ENCODE data around the gene RGS3.

The RGS3 gene

DNA sequence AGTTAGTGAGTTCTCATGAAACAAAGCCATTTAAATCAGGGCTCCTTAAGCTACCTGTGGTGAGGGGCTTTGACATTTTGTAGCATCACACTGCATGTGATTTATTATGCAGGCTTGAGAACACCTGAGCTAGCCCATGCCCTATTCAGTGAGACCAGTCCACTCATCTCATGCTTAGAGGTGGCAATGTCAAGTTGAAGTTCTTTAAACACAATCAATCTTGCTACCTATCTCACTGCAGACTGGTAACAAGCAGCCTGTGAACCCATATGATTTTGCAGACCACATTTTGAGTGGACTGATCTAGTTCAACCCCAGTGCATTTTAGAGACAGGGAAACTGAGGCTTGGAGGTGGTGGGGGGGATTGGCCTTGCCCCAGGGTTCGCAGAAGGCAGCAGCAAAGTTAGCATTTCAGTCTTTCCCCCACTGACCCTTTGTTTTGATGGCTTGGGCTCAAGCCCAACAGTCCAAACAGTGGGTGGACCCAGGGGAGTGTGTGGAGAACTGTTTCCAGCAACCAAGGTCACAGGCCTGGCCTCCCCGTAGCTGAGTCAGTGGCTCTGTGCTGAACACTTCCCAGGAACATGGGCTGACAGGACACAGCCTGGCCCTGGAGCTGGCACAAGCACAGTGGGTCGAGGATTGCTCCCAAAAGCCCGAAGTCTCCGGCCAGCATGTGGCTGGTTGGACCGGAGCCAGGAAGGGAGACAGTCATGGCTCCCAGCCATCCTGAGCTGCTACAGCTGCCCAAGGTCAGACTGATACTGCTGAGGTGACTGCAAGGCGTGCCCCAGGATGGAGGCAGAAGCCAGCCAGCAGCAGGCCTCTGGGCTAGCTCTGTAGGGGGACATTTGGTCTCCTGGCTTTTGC, 95.3 kb downstream of the RGS3 start:
- DNase-seq, result no peak

DNA sequence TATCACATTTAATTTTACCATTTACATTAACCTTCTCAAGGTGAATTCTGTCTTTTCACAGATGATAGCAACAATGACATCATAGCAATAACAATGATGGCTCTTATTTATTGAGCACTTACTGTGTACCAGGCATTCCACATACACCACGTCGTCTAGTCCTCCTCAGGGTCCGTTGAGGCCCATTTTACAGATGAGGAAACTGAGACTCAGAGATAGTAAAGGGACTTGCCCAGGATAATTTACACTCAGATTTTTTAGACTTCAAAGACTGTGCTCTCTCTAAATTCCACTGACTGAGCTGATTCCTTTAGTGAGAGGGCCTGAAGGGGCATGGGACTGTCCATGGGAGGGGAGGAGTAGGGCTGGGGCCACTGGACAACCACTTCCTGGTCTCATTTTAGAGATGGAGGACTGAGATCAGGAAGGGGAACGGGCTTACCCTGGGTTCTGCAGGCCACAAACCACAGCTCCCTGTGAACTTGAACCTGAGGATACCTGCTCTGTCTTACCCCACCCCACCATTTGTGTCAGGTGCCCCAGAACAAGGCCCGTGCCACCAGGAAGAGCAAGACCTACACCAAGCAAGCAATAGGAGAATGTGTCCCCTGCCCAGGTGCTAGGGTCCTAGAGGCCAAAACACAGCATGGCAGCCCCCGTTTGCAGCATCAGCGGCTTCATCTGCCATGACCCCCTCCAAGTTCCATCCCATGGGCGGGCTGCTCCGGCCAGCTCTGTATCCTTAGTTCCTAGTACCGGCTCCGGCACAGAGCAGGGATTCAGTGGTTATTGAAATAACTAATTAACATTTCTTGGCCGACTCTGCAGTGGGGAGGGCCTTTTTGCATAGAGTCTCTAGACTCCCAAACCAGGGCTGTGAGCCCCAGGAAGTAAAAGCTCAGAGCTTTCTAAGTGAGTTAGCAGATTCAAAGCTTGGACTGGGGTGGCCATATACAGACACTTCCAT, 96.6 kb downstream of the RGS3 start:
- DNase-seq, result no peak

DNA sequence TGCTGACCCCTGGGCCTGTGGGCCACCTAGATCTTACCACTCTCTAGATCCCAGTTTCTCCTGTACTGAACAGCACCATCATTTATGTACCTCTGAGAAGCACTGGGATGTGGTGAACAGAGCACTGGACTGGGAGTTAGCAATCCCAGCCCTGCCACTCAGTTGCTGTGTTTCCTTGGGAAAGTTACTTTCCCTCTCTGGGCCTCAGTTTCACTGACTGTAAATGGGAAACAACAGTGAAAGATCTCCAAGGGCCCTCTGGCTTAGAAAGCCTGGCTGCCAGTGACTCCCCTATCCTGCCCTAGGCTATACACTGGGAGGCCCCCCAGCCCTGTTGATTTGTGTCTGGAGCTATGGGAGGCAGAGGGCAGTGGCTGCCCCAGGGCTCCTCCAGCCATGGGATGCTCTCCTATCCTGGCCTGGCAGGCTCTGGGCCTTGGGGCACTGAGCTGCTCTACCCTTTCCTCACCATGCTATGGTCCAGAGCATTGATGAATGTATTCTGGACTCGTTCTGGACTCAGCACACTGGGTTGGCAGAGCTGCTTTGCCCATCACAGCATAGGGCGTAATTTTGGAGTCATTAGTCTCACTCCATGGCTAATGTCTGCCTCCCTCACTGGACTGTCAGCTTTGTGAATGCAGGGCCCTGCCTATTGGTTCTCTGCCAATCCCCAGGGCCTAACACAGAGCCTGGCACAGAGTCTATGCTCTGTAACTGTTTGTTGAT, 99.3 kb downstream of the RGS3 start:
- no peak for DNase-seq

DNA sequence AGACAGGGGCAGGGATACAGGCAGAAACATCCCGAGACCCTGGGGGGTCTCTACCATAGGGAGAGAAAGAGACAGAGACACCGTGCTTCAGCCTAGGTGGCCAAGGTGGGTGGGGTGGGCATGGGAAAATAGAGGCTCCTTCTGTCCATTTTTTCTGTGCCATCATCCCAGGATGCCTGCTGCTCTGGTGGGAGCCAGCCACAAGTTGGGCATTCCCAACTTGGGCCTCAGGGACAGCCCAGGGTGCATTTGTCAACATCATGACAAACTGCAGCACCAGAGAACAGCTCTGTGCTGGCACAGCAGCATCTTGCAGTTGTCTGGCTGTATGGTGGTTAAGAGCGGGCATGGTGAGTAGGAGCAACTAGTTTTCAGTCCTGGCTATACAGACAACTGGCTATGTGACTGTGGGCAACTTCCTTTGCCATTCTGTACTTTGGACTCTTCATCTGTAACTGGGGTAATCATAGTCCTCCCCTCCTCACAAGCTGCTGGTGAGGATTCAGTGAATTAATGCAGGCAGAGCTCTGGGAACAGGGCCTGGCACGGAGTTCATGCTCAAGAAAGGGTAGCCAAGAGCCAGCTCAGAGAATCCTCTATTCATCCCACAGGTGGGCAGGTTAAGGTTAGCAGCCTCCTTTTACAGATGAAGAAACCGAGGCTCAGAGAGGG, 100.4 kb downstream of the RGS3 start:
- no peak for DNase-seq

DNA sequence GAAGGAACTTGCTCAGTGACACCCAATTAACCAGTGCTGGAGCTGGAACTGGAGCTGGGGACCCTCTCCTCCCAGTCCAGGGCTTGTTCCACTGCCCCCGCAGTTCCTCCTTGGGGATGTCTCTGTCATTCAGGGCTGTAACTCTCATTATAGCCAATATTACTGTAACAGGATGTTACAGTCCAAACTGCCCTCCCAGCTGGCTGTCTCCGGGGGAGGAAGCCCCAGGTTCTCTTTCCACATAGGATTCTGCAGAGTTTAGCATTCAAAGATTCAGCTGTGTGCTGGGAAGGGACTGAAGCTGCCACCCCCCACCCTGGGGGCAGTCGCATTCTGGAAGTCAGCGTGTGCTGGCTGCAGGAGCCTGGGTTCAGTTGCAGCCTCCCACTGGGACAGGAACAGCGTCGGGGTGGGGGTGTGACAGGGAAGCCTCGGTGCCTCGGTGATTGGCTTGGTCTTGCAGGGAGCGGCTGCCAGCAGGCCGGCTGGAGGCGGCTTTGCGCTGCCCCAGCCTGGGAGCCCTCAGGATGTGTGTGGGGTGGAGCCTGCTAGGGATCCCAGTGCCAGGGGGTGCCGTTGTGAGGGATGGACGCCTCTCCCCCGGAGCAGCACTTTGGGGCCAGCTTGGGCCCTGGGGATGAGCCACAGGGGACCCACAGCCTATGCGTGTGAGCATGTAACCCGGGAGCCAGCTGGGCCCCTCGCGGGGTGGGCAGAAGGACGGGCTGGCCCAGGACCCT, 101.1 kb downstream of the RGS3 start:
- DNase-seq, result no peak

DNA sequence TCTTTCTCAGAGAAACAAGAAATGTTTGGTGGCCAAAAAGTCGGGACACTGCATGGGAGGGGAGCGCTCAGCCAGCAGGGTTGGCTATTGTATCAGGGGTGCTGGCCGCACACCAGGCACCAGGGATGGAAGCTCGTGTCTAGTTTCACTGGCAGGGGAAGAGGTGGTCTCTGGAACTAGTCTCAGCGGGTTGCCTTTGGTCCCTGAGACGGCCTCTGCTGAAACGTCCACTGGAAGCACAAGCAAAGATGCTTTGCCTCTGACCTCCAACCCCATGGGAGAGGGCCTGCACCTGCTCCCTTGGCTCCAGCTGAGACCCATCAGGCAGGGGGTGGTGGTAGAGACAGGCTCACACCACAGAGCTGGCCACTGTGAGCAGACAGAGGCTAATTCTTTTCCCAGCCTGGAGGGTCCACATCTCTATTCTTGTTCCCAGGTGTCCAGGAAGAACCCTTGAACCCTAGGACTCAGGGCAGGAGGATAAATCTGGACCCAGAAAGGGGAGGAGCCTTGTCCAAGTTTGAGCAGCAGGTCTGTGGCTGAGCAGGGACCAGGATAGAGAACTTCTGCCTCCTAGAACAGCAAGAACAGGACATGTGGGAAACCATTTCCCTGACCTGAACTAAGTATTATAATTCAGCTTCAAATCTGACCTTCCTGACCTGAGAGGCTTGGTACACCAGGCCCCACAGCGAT, 102.6 kb downstream of the RGS3 start:
- DNase-seq, result no peak

DNA sequence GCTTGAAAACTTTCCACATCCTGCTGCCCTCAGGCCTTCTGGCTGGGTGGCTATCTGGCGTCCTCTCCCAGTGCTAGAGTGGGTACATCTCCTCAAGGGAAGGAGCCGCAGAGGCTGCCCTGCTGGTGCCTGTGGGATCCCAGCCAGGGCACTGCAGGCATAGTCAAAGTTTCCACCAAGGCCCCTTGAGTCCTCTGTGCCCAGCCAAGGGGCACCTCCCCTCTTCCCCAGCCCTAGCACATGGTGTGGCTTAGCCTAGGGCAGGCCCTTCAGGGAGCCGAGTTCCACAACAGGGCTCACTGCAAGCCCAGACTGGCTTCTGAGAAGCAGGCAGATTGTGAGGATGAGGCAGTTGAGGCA, 103.2 kb downstream of the RGS3 start:
- no peak for DNase-seq

DNA sequence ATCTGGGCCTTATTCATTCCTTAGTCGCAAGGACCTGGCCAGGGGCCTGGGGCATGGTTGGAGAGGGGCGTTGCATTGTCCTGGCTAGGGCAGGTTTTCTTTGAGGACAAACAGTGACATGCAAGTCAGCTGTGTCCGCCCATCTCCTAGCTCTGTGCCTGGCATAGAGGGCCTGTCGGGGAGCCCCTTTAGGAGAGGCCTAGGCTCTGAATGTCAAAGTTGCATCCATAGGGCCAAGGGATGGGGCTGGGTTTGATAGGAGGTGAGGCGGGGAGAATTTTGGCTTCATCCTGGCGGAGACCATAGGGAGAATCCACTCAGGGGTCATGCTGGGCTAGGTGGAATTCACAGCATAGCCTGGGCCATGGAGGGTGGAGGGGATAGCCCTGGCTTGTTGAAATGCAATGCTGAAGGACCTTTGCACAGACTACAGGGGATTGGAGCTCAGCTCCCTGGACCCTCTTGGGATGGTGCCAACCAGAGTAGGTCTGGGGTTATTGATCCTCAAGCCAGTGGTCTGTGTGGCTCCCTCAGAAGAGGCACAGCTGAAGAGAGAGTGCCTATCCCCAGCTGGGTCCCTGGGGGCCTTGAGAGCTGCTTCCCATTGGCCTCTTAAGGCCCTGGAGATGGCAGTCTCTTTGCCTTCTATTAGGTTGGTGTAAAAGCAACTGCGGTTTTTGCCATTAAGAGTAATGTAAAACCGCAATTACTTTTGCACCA, 104.0 kb downstream of the RGS3 start:
- no peak for DNase-seq

DNA sequence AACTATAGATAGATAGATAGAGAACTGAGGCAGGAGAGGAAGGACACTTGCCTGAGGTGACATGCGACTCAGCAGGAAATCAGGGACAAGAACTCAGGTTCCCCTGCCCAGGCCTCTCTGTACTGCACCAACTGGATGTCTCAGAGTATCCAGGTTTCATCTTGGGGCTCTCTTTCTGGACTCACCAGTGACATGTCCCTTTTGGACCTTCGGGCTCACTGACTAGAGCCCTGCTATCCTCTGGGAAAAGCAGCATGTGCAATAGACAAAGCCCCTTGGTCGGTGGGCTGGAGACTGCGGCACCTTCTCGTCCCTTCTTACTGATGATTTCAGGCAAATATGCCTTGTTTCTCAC, 104.5 kb downstream of the RGS3 start:
- DNase-seq, result no peak

DNA sequence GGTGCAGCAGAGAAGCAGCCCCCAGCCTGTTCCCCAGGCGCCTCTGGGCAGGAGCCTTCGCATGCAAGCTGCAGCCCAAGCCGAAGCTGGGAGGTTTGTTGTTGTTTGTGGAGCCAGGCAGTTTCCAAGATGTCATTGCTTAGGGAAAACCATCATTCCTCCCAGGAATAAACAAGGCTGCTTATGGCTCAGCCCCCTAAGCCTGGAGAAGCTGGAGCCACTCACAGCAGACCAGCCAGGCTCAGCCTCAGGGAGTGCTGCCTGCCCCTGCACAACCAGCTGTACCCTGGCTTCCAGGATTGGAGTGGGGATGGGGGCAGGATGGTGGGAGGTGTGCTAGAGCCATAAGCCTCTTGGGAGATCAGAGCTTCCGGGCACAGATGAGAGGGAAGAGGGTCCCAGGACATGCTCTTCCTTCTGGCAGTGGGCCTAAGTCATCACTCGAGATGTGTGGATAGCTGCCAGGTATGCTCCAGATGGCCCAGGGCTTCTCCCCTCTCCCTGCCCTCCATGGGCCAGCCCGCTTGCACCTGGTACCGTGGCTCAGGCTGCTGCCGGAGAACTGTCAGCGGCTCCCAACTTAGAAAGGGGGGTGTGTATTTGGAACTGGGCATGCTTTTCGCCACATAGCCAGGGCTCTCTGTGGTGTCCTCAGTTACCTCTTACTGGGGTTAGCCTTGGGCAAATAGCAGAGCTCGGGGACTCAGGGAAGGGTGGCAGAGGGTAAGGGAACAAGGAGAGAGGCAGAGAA, 105.2 kb downstream of the RGS3 start:
- no peak for DNase-seq

DNA sequence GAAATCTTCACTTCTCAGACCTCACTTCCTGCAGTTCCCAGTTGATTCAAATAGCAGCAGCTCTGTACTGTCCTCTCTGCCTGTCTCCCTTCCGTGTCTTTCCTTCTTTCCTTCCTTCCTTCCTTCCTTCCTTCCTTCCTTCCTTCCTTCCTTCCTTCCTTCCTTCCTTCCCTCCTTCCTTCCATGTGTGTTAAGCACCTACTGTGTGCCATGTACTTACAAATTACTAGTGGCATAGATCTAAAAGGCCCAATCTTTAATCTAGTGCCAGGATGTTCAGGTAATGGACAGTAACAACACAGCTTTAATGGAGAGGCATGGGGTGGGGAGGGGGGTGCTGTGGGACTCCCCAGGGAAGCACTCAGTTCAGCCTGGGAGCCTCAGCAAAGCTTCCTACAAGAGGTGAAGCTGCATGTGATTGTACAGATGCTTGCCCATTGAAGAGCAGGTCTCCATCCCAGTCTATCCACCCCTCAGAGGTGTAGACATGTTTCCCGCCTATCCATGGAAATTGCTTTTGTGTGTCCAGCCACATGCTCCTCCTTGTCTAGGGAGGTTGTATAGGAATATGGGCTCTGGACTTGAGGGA, 106.0 kb downstream of the RGS3 start:
- DNase-seq, result no peak

DNA sequence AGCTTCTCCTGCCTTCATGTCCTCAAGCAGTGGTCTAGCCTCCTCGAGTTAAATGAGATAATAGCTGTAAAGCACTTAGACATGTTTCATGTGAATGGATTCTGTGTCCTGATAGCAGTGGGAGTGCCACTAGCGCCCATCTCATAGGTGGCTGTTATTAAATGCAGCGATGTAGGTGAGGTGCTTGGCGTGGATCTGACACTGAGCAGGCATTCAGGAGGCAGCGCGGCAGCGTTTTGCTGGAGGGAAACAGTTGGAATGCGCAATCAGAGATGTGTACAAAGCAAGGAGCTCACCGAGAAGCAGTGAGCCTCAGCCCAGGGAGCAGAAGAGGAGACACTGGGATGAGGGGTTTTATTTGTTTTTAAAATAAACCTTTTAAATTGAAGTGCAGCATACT, 106.6 kb downstream of the RGS3 start:
- DNase-seq, result no peak

DNA sequence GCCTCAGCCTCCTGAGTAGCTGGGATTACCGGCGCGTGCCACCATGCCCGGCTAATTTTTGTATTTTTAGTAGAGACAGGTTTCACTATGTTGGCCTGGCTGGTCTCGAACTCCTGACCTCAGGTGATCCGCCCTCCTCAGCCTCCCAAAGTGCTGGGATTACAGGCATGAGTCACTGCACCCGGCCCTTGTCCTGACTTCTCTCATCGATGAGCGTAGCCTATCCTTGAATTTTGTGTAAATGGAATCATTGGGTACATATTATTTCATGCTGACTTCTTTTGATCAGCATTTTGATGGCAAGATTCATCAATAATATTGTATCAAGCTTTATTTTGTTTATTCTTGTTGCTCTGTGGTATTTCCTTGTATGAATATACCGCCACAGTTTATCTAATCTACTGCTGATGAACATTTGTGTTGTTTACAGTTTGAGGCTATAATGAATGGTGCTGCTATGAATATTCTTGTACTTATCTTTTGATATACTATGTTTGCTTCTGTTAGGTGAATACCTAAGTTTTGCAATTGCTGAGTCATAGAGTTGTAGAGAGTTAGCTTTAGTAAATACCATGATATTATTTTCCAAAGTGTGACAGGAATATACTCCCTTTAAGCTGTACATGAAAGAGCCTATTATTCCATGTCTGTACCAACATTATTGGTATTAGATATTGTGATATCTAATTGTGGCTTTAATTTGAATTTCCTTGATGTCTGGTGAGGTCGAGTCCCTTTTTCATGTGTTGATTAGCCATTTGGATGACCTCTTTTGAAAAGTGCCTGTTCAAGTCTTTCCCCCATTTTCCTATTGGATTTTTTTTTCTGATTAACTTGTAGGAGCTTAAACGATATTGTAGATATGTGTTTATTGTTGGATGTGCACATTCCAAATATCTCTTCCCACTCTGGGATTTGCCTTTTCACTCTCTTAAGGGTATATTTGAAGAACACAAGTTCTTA, 107.5 kb downstream of the RGS3 start:
- no peak for DNase-seq

DNA sequence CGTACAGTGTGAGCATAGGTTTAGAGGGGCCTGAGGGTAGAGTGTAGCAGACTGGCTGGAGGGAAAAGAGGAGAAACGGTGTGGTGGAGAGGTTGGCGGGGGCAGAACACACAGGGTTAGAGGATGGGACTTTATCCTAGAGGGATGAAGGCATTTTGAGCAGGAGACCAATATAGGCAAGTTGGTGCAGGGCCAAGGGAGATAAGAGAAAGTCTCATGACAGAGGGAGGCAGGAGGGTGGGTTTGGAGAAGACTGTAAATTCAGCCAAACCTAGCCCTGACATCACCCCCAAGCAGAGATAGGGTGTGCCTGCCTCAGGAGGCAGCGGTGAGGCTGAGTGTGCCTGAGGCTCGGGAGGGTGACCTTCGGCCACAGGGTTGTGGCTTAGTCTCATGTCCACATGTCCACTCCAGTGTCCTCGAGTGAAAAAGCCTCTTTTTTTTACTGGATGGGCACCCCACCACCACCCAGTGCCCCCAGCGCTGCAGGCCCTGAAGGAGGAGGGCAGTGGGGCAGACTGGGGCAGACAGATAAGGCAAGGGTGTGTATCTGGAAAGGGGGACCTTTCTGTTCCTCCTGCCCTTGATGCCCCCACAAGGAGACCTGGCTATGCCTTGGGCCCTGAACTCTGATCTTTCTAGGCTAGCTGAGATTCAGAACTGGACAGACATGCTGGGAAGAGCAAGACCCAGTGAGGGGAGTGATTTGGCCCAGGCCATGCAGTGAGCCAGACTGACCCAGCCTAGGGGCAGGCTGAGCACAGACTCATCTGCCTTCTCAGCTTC, 108.7 kb downstream of the RGS3 start:
- no peak for DNase-seq

DNA sequence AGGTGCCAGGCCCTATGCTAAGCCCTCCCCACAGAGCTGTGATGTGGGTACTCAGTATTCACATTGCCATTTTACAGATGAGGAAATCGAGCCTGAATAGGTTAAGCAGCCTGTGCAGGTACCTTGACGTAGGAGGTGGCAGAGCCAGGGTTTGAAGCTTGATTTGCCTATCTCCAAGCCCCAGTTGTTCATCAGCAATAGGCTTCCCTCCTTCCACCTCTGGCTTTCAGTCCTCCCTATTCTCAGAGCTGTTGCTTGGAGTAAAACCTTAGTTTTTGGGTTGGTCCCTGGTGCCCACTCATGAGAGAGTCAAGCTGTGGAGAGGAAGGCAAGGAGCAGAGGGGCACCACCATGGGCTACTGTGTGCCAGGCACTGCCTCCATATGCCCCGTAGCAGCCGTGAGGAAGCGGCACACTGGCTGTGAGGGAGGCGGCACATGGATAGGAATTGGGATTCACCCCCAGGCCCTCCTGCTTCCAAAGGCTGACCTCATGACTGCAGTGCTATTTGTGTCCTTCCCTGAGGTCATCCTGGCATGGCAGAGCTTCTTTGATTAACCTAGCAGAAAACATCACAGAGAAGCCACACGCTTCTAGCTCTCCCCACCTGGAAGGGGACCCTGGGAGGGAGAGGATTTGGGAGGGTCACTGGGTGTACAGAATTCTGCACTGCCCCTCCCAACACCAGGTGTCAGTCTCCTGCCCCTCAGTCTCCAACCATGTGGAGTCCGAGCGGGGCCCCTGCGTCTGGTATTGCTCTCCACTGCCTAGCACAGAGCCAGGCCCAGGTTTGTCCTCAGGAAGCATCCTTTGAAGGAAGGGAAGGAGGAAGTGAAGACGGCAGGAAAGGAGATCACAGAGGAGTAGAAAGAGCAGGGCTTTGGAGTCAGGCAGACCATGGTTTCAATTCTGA, 109.8 kb downstream of the RGS3 start:
- DNase-seq, result no peak

DNA sequence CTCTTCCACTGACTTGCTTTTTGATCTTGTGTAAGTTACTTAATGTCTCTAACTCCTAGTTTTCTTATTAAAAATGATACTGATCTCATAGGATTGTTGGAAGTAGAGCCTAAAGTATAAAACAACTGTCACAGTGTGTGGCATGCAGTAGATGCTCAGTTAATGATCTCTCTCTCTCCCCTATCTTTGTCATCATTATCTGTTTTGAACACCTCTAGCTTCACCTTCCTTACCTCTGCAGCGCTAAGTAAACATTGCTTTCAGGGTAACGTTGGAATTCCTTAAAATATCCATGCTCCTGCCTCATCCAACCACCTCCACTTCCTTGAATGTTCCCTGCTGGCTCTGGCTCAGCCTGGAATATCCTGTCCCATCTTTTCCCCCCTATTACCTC, 110.4 kb downstream of the RGS3 start:
- DNase-seq, result no peak
